ENCODE results near the gene RPS25.
A peak's percentile ranks its signal among the peaks of the same experiment; 100 is the strongest.

Gene RPS25

GRCh38 chr11:119029069-119029339 is 10.9 kb upstream of the RPS25 start:
- DNase-seq (ENCODE audit: low spot score) = no peak
- no peak overlapping the region for H3K4me3 ChIP-seq
- no peak for TF ChIP-seq CTCF (IDR thresholded peaks at IDR 0.05)
- H3K27ac ChIP-seq = peak overlapping the region in 1 of 2 donors; percentile 85

GRCh38 chr11:119028346-119029068 is 10.4 kb upstream of the RPS25 start:
- no peak for TF ChIP-seq CTCF (IDR thresholded peaks at IDR 0.05)
- H3K4me3 ChIP-seq = no peak overlapping the region
- H3K27ac ChIP-seq = peak overlapping the region in 1 of 2 donors; percentile 85
- no peak for DNase-seq (ENCODE audit: low spot score)

GRCh38 chr11:119027561-119028345 is 9.6 kb upstream of the RPS25 start:
- no peak overlapping the region for H3K4me3 ChIP-seq
- DNase-seq (ENCODE audit: low spot score) = no peak
- TF ChIP-seq CTCF (IDR thresholded peaks at IDR 0.05) = no peak
- H3K27ac ChIP-seq = no peak overlapping the region

GRCh38 chr11:119026970-119027369 is 8.8 kb upstream of the RPS25 start:
- no peak for TF ChIP-seq CTCF (IDR thresholded peaks at IDR 0.05)
- Histone ChIP-seq H3K4me3 (no peak overlapping the region), H3K27ac (no peak overlapping the region)
- DNase-seq (ENCODE audit: low spot score) = no peak

GRCh38 chr11:119025978-119026766 is 8.0 kb upstream of the RPS25 start:
- TF ChIP-seq CTCF (IDR thresholded peaks at IDR 0.05) = no peak
- Histone ChIP-seq H3K4me3 (no peak overlapping the region), H3K27ac (no peak overlapping the region)
- DNase-seq (ENCODE audit: low spot score) = no peak

- no peak overlapping the region for H3K4me3 ChIP-seq
- peak overlapping the region in 1 of 2 donors; percentile 63 for H3K27ac ChIP-seq
- DNase-seq (ENCODE audit: low spot score) = no peak
- no peak for TF ChIP-seq CTCF (IDR thresholded peaks at IDR 0.05)
Measured at GRCh38 chr11:119025541-119025940, 7.4 kb upstream of the RPS25 start.
